GM18870 (cell line): ENCODE data around the gene NUP205.

Source experiments
- ATAC-seq: cut with Tn5 transposase; IDR thresholded peaks from one replicate; pipeline ENCODE4 v1.9.1; 2021; ENCODE audit warnings: moderate library complexity; ENCODE audit not compliant: unreplicated experiment

Gene NUP205, protein sequence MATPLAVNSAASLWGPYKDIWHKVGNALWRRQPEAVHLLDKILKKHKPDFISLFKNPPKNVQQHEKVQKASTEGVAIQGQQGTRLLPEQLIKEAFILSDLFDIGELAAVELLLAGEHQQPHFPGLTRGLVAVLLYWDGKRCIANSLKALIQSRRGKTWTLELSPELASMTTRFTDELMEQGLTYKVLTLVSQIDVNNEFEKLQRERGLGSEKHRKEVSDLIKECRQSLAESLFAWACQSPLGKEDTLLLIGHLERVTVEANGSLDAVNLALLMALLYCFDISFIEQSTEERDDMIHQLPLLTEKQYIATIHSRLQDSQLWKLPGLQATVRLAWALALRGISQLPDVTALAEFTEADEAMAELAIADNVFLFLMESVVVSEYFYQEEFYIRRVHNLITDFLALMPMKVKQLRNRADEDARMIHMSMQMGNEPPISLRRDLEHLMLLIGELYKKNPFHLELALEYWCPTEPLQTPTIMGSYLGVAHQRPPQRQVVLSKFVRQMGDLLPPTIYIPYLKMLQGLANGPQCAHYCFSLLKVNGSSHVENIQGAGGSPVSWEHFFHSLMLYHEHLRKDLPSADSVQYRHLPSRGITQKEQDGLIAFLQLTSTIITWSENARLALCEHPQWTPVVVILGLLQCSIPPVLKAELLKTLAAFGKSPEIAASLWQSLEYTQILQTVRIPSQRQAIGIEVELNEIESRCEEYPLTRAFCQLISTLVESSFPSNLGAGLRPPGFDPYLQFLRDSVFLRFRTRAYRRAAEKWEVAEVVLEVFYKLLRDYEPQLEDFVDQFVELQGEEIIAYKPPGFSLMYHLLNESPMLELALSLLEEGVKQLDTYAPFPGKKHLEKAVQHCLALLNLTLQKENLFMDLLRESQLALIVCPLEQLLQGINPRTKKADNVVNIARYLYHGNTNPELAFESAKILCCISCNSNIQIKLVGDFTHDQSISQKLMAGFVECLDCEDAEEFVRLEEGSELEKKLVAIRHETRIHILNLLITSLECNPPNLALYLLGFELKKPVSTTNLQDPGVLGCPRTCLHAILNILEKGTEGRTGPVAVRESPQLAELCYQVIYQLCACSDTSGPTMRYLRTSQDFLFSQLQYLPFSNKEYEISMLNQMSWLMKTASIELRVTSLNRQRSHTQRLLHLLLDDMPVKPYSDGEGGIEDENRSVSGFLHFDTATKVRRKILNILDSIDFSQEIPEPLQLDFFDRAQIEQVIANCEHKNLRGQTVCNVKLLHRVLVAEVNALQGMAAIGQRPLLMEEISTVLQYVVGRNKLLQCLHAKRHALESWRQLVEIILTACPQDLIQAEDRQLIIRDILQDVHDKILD (N-terminal part only)

GRCh38 chr7:135557455-135558336, at the start of gene NUP205:
TSS of gene NUP205 (plus strand) at chr7:135557917. CDS start at chr7:135557945, 28 bp downstream.
- peak; percentile 68 for ATAC-seq

DNA sequence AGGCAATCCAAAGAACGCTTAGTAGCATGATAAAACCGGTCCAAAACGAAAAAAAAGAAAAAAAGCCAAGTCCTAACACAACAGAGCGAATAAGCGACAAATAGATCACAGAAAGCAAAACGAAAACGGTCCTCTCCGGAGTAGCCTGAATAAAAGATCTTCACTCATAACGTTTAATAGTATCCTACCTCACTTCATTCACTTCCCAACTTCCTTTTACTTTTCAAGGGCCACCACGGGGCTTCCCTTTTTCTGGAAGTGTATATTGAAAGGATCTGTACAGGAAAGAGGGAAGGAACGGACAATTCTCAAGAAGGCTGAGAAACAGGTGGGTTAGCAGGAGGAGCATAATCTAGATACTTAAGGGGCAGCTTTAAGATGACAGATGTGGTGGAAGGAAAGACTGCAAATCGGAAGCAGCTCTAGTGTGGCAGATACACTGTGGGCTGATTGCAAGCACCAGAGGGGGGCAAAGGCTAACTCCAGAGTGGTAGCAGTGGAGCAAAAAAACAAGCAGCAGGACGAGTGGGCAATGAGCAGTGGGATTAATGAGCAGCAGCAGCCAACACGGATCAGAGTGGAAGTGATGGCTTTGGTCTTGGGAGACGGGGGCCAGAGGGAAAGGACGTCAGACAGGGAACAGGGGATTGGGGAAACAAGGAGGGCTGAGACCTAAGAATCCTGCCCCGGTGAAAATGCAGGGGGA, 48.7 kb upstream of the NUP205 start:
- ATAC-seq = peak; percentile 37

DNA sequence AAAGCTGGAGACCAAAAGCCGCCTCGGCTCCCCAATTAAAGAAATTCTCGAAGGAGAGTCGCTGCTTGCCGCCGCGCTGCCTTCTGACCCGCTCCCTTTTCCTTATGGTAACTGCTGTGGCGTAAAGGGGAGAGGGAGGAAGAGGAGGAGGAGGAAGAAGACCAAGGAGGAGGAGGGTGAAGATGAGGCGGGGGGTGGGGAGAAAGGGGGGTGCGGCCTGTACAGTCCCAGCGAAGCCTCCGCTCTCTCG, 48.2 kb upstream of the NUP205 start:
- no peak for ATAC-seq

DNA sequence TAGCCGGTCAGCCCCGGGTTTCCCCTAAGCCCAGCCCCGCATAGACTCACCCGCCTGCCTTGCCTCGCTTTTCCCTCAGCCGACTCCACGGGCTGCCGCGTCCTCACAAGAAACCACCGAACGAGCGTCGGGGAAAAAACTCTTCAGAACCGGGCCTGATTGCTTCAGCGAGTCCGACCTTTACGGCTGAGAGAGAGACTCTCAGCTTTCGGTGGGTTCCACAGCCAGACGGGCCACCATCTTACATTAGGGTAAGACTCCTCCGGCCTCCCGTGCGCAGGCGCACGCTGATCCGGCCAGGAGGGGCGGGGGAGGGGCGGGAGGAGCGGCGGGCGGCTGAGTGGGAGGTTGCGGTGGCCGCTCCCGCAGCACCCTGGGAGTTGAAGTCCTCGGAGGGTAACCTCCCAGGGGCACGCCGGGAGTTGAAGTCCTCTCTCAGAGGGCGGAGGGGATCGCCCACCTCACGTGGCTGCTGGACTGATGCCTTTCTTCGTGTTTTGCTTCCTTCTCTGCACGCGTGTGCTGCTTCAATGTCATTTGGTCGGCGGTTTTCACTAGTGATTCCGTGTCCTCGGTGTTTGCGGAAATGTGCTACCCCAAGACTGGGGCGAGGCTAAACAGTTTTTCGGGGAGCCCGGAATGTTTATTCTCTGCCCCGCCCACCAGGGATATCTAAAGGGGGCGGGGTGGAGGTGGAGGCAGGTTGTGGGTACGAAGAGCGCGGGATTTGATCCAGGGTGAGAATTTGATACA, 47.7 kb upstream of the NUP205 start, which contains the start of gene CNOT4:
TSS of gene CNOT4 (minus strand) at position 264 of the 753 bp plus-strand sequence. CDS start 71,771 bp downstream, outside the sequence.
- ATAC-seq = peak; percentile 86

- ATAC-seq = no peak
Measured at GRCh38 chr7:135510592-135511183, 47.0 kb upstream of the NUP205 start.

DNA sequence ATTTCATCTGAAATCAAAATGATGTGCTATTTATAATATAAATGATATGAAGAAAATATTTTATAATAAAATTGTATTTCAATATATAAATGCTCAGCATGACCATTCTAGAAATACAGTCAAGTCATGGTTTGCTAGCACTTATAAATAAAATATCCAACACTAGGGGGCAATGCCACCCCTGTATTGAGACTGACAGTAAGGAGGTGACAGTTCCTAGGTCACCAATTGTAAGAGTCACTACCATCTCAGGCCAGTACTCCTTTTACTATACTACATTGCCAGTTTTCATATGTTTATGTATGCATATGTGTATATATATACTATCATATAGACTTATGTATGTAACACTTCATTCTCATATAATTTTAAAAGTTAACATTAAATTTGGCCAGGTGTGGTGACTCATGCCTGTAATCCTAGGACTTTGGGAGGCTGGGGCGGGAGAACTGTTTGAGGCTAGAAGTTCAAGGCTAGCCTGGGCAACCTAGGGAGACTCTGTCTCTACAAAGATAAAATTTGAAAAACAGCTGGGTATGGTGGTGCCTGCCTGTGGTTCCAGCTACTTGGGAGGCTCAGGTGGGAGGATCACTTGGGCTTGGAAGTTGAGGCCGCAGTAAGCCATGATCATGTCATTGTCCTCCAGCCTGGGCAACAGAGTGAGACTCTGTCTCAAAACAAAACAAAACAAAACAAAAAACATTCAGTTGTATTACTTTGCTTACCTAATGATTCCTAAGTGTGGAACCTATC, 45.4 kb upstream of the NUP205 start:
- peak; percentile 33 for ATAC-seq

GRCh38 chr7:135514856-135515255, 42.9 kb upstream of the NUP205 start:
- ATAC-seq = no peak

GRCh38 chr7:135517060-135517459, 40.7 kb upstream of the NUP205 start:
- no peak for ATAC-seq

GRCh38 chr7:135518748-135519147, 39.0 kb upstream of the NUP205 start:
- ATAC-seq = no peak

DNA sequence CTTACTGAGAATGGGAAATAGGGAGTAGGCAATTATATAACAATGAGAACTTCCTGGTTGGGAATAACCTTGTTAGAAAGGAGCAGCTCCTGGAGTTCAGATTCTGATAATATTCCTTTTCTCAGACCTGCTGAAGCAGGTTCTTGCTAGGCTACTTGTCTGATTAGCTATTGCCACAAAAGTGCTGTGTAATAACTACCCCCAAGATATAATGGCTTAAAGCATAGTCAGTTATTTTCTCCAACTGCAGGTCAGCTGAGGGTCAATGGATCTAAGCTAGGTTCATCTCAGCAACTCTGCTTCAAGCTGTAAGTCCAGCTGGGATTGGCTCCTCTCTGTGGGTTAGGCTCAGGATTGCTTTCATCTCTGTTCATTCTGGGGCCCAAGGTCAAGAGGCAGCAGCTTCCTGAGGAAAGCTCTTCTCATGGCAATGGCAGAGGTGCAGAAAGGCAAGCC, 38.5 kb upstream of the NUP205 start:
- no peak for ATAC-seq

GRCh38 chr7:135519871-135520270, 37.8 kb upstream of the NUP205 start:
- ATAC-seq = no peak

- ATAC-seq = no peak
Measured at GRCh38 chr7:135522509-135522908, 35.2 kb upstream of the NUP205 start.

DNA sequence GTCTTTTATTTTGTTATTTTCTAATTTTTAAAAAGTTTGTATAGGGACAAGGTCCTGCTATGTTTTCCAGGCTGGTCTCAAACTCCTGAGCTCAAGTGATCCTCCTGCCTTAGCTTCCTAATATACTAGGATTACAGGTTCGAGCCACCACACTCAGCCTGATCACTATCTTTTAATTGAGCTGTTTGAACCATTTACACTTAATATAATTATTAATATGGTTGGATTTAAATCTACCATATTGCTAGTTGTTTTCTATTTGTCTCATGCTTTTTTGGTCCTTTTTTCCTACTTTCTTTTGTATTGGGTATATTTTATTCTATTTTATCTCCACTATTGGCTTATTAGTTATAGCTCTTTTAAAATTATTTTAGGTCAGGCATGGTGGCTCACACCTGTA, 34.6 kb upstream of the NUP205 start:
- ATAC-seq = no peak

- ATAC-seq = no peak
Measured at GRCh38 chr7:135525426-135525825, 32.3 kb upstream of the NUP205 start.

DNA sequence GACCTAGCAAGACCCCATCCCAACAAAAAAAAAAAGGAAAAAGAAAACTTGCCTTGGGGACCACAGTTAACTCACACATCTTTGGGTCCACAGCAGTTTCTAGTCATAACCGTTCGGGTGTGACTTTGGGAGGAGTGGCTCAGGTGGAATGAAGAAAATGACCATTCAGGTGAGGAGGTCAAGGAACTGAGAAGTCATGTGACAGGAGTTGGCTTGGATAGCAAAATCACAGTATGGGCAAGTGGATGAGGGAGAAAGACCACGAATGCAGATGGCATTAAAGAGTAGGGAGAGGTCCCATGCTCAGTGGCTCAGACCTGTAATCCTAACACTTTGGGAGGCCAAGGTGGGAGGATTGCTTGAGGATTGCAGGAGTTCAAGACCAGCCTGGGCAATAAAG, 30.7 kb upstream of the NUP205 start:
- ATAC-seq = no peak

DNA sequence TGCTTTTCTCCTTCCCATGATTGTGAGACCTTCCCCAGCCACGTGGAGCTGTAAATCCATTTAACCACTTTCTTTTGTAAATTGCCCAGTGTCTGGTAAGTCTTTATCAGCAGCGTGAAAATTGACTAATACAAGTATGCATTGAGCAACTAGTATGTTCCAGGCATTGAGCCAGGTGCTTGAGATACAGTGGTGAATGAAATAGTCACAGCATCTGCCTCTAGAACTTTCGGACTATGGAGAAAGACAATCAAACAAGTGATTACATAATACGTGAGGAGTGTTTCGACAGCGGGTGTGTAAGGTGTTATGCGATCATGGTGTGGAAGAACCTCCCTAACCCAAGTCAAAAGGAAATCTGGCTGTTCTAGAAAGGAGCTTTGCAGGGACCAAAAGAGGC, 21.6 kb upstream of the NUP205 start:
- ATAC-seq = no peak

GRCh38 chr7:135537453-135537852, 20.3 kb upstream of the NUP205 start:
- ATAC-seq = no peak

- no peak for ATAC-seq
Measured at GRCh38 chr7:135537905-135538304, 19.8 kb upstream of the NUP205 start.
